T-helper 22 cell (primary cell): ENCODE results near the gene ABCA7.

Experiments used
- DNase-seq: peaks from one replicate; pipeline ENCODE4 v3.0.0-alpha.2; 2020; ENCODE audit warnings: low read depth

The ABCA7 gene

DNA sequence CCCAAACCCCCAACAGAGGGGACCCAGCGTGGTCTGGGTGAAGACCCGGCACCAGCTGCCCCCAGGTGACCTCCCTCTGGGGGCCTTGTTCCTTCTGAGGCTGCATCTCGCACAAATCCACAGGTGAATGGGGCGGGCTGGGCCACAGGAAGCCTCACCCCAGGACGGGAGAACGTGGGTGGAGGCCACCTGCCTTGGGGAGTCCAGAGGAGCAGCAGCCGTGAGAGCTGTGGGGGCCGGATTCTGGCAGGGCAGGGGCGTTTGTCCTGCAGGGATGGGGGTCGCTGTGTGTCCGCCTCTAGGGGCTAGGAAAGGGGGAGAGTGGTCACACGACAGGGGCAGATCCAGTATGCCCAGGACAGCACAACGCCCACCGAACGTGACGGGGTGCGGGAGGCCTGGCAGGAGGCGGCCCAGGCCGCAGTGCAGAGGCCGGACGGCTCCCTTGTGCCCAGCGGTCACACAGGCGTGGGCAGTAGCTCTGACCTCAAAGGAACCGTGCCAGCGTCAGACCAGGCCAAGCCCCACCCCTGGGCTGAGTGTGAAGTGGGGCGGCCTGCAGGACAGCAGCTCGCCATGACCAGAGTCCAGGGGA lies 48.6 kb downstream of the ABCA7 start:
- DNase-seq = no peak

DNA sequence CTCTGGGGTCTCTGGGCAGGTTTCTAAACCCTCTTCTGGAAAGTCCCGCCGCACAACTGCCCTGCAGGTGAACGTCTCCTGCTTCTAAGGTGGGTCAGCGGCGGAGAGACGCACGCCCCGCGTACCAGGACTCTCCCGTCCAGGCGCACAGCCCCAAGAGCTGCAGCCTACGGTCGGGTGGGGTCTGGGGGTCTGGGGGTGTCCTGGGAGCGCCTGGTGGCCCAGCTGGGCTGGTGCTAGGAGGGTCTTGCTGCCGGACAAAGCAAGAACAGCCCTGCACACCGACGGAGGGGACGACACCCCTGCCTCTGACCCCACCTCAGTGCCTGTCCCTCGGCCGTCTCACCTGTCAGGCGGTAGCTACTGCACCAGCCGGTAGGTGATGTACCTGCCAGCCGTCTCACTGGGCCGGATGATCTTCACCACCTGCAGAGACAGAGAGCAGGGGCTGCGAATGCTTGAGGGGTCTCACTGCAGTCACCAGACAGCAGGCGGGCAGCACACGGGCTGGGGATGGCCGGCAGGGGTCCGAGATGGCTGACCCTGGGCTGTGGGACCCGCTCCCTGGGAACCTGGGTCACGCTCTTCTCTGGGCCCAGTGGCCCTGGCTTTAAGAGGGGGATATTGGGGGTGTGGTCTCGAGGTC lies 49.3 kb downstream of the ABCA7 start:
- no peak for DNase-seq

DNA sequence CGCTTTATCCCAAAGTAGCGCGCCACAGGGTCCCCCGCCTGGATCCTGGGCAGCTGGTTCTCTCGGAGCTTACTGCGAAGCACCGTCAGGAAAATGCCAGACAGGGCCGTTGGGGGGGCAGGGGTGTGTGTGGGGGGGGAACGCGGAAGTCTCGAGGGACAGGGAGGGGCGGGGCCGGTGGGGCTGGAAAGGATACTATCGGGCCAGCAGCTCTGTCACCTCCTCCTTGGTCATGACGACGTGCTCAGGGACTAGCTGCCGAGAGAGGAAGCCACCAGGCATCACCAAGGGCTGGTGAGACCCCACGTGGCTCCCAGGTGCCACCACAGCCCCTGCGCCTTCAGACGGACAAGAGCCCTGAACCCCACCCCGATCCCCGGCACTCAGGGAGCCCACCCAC lies 50.0 kb downstream of the ABCA7 start:
- no peak for DNase-seq

DNA sequence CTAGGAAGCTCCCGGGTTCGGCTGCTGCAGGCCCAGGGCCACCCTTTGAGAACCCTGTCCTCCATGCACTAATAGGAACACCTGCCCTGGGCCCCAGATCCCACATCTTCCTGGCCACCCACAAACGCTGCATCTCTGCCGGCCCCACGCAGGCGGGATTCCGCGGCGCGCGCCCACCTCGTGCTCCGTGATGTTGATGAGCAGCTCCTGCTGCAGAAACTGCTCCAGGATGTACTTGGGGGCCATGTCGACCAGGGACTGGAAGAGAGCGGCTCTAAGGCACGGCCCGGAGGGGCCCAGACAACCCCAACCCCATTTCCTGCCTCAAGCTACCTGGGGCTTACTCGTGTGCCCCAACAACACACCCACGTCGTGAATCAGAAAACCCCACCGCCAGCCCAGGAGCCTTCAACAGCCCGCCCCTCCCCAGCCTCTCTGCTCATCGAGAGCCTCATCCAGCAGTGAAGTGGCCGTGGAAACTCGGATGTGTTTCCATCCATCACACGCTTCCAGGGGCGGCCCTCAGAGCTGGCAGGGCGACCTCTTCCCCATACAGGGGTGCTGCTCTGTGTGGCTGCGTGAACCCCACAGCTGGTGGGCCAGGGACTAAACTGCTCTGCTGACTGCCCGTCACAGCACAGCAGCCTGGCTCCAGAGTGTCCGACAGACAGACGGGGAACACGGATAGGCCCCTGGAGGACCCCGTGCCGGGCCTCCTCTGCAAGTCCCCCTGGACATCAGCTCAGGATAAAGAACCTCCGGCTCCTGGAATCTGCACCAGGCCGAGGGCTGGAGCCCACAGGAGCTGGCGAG lies 51.0 kb downstream of the ABCA7 start:
- DNase-seq = no peak

DNA sequence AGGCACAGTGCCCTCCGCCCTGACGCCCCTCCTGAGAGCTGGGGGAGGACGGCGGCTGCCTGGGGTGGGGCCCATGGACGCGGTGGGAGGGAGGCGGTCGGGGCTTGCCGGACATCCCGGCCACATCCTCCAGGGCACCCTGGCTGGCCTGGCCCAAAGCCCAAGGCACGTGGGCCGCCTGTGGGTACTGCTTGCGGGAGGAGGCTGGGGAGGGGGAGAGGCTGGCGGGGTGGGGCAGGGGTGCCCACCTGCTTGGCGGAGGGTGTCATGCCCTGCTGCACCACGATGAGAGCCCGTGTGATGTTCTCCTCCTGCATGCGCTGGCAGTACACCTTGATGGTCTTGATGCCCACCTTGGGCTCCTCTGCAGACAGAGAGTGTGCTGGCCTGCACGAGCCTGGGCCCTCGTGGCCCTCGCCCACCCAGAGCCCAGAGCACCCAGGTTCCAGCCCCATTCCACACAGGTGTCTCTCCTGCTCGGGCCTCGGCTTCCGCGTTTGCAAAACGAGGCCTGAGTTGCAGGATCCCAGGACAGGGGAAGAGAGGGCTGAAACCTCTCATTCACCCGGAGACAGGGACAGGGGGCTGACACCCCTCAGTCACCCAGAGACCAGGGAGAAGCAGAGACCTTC lies 51.8 kb downstream of the ABCA7 start:
- no peak for DNase-seq

DNA sequence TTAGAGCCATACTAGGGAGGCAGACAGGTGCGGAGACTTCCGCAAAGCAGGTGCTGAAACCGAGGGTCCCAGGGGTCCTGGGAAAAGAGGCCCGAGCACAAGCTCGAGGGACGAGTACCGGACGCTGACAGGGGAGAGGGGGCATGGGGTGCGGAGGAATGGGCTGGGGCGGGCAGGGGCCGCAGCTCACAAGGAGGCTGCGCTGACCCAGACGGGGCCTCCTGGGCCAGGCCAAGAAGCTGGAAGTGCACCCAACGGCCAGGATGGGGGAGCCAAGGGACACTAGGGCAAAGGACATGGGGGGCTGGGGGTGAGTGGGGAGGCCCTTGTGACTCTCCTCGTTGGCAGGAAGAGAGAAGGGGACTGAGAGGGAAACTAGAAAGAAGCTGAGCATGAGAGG lies 53.4 kb downstream of the ABCA7 start:
- DNase-seq = no peak

DNA sequence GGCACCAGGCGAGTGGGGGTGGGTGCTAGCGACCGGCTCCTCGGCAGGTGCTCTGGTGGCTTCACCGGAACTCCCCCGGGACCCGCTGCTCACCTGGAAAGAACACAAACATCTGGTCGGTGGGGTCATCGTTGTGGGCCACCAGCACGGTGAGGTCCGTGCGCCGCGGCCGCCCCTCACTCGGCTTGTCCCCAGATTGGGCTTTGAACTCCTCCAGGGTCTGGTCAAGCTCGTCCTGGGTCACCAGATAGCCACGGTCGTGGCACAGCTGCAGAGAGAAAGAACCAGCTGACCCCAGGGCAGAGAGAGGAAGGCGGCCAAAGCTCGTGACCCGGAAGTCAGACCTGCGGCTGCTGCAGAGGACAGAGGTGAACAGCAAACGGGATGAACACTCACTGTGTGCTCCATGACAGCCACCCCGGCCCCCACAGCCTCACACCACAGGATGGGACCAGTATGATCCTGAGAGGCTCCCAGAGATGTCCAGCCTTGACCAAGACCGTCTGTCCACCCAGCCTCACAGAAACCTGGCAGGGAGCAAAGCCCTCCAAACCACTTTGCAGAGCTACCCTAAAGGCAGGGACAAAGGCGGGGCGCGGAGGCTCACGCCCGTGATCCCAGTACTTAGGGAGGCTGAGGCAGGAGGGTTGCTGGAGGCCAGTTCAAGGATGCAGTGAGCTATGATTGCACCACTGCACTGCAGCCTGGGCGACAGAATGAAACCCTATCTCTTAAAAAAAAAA lies 54.1 kb downstream of the ABCA7 start:
- DNase-seq = no peak

DNA sequence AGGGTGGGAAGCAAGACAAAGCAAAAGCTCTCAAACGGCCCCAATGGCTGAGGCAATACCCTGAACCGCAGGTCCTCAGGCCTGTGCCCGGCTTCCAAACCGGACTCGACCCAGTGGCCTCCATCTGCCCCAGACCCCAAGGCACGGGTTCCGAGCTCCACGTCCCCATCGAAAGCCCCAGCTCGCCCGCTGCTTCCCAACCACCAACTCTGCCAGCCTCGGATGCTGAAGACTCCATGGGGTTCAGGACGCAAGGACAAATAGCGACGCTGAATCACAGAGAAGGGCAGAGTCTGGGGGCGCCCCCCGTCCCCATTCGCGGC lies 54.7 kb downstream of the ABCA7 start:
- DNase-seq = no peak

DNA sequence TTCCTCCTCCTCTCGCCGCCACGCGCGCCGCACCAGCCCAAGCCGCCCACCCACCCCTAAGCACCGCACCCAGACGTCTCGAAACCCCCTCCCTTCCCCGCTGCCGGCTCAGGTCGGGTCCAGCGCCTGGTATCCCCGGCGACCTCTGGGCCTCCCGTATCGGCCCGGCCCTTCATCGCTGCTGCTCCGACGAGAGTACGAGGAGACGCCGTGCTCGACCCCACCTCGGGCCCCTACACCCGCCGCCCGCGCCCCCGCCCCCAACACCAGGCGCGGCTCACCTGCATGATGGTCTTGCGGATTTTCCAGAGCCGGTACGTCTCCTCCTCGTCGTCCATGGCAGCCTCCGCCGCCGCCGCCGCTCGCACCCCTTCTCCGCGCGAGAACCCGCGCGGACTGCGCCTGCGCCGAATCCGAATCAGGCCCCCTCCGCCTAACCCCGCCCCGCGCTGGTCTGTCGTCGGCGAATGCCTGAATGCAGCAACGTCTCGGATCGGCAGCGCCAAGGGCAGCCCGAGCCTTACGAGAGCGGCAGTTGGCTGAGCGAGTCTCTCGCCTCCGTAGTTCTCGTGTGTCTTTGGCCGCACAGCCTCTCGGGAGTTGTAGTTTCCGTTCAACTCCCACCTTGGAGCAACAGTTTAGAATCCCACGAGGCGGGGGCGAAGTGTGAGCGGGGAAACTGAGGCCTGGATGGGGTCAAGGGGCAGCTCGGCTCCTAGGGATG lies 55.2 kb downstream of the ABCA7 start, which contains the start of gene POLR2E:
Gene POLR2E (minus strand): TSS at position 398 of the 724 bp plus-strand sequence. CDS start 60 bp downstream, at position 338.
- DNase-seq = peak; percentile 97

DNA sequence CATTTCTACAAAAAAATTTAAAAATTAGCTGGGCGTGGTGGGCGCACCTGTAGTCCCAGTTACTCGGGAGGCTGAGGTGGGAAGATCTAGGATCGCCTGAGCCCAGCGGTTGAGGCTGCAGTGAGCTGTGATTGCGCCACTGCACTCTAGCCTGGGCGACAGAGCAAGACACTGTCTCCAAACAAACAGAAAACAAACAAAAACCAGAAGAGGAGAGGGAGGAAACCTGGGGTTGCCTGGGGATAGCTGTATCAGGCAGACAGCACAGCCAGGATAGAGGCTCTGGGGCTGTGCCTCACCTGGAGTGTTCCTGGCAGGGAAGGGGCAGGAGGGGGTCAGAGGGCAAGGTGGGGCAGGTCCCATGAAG lies 57.9 kb downstream of the ABCA7 start:
- no peak for DNase-seq

DNA sequence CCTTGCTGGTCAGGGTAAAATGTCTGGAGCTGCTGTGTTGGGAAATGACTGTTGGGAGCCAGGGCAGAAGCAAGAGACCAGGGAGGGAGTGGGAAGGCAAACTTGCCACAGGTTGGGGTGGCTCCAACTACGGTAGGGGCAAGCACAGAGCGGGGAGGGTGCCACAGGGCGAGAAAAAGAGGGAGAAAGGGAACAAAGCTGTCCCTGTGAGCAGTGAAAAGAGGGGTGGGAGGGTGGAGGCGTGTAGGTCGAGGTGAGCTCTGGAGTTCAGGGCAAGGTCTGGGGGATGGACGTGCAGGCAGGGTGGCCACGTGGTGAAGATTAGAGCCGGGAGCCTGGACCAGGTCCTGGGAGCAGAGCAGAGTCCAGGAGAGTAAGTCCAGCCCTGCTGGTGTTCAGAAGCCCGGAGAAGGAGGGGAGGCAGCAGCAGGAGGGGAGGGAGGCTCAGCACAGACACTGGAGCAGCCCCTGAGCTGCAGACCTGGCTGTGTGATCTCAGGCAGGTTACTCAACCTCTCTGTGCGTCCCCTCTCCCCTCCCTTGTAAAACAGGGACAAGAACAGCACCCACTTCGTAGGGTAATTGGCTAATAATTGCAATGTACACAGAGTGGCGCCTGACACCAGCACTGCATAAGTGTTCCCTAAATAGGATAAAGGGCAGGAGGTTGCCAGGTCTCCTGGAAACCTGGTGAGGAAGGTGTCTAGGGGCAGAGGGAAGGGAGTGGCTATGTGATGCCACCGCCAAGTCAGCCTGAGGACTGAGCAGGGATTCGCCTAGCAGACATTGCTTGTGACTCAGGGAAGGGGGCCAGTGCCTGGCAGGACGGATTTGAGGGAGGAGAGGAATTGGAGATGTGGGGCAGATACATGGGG lies 58.5 kb downstream of the ABCA7 start:
- DNase-seq = no peak

DNA sequence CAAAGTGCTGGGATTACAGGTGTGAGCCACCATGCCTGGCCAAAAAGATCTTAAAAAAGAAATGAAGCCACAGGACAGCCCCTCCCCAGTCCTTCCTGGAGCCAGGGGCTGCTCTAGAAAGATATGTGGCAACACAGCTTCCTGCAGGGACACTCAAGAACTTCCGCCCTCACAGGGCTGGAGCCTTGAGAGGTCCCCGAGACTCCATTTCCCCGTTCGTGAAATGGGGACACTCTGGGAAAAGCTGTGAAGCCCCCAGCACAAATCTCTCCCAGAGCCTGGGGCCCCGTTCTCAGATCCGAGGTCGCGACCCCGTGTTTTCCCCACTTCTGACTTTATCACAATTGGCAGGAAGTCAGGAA lies 61.4 kb downstream of the ABCA7 start:
- no peak for DNase-seq

DNA sequence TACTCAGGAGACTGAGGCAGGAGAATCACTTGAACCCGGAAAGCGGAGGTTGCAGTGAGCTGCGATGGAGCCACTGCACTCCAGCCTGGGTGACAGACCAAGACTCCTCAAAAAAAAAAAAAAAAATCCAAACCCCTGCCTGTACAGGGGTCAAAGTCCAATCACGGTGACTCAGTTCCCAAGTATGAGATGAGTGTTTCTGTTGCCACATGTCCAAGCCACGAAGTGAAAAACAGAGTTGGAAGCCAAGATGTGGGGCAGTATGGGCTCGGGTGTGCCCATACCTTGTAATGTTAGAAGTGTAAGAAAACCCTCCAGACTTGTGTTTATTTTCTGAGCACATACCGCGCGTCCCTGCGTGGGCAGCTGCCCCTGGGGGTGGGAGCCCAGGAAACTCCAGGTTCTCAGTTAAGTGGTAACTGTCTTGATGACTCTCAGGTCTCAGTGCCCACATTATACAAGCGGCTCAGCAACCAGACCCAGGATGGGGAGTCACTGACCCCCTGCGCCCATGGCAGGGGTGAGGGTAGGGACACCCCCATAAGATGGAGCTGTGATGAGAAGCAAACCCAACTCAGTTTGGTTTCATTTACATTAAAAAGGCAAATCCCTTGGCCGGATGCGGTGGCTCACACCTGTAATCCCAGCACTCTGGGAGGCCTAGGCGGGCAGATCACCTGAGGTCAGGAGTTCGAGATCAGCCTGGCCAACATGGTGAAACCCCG lies 62.7 kb downstream of the ABCA7 start:
- no peak for DNase-seq

DNA sequence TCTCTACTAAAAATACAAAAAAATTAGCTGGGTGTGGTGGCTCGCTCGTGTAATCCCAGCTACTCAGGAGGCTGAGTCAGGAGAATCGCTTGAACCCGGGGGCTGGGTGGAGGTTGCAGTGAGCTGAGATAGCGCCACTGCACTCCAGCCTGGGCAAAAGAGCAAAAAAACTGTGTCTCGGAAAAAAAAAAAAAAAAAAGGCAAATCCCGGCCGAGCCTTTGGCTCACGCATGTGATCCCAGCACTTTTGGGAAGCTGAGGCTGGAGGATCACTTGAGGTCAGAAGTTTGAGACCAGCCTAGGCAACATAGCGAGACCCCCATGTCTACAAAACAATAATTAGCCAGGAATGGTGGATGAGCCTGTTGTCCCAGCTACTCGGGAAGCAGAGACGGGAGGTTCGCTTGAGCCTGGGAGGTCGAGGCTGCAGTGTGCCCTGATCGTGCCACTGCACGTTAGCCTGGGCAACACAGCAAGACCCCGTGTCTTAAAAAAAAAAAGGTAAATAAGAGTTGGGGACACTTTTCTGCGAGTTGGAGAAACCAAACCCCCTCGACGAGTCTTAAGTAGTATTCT lies 63.3 kb downstream of the ABCA7 start:
- DNase-seq = no peak

DNA sequence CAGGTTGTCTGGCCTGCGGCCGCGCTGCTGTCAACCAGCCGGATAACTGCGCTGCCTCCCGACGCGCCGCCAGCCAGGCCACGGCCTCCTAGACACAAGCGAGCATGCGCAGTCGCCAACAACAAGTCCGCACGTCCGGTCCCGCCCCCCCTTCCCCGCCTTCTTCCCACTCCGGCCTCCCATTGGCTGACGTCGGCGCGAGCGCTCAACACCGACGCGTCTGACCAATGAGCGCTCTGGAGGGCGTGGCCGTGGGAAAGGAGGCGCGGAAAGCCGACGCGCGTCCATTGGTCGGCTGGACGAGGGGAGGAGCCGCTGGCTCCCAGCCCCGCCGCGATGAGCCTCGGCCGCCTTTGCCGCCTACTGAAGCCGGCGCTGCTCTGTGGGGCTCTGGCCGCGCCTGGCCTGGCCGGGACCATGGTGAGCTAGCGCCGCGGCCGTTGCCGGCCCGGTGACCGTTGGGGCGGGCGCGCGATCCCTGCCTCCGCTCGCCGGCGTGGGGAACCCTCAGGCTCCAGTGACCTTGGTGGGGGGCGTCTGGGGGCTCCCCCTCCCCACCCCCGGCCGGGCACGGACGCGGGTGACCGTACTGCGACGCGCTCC lies 63.9 kb downstream of the ABCA7 start, which contains the start of gene GPX4:
Gene GPX4 (plus strand): TSS at position 287 of the 603 bp plus-strand sequence. CDS start 50 bp downstream, at position 337.
- peak; percentile 98 for DNase-seq

DNA sequence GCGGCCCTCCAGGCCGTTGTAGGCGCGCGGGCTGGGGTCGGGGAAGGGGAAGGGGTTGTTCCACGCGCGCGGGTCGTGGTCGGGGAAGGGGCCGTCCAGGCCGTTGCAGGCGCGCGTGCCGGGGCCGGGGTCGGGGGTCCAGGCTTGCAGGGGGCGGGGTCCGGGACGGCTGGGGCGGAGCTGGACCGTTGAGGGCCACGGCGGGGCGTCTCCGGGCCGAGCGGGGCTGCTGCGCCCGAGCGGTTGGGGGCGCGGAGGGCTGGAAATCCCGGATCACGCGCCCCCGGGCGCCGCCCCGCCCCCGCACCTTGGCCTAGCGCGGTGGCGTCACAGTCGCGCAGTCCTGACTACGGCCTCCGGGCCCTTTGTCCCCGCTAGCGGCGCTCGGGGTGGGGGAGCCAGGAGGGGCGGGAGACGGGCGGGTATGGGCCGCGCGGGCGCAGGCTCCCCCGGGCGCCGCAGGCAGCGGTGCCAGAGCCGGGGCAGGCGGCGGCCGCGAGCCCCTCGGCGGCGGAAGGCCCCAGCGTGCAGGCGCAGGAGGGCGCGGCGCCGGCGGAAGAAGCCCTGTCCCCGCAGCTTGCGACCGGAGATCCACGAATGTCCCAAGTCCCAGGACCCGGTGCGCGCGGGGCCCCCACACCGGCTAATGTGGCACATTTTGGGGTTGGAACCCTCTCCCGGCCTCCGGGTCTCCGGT lies 64.6 kb downstream of the ABCA7 start:
- DNase-seq = peak; percentile 71

DNA sequence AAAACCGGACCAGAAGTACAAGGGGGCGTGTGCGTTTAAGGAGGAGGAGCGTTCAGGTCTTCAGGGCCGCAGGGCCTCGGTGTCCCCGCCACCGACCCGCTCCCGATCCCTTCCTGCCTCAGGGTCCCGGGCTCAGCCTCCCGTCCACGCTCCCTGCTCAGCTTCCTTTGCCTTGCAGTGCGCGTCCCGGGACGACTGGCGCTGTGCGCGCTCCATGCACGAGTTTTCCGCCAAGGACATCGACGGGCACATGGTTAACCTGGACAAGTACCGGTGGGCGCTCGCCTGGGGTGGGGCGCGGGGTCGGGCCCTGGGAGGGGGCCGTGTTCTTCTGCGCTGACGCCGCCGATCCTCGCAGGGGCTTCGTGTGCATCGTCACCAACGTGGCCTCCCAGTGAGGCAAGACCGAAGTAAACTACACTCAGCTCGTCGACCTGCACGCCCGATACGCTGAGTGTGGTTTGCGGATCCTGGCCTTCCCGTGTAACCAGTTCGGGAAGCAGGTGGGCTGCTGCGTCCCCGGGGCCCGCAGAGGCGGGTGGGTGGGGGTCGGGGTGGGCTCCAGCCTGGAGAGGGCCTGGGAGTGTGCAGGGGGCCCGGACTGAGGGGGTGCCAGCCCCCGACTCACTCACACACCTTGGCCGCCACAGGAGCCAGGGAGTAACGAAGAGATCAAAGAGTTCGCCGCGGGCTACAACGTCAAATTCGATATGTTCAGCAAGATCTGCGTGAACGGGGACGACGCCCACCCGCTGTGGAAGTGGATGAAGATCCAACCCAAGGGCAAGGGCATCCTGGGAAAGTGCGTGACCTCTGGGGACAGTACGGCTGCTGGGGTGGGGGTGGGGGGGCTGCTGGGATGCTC lies 65.3 kb downstream of the ABCA7 start:
- DNase-seq = no peak
